ENCODE results near the gene INSYN2B. TPM values are rescaled to one million over a fixed set of nuclear protein-coding genes. Genes with fewer than 3 reads are reported as not detected.

Gene INSYN2B
- total and polyA plus RNA-seq, 2 donors (not counting 1 experiment from before 2014, with no cell fraction given) = not detected

- H3K4me3 Mint-ChIP-seq = no peak overlapping the region
Measured at GRCh38 chr5:169848271-169848670, 132.0 kb downstream of the INSYN2B start.

GRCh38 chr5:169847519-169847918 is 132.8 kb downstream of the INSYN2B start:
- no peak overlapping the region for H3K27ac Mint-ChIP-seq
- Histone ChIP-seq H3K27me3 (replicated peaks in 1 of 4; ENCODE audit: control extremely low read depth in 1 of 4, control insufficient read depth in 3 of 4, insufficient read depth in 4 of 4, low read length in 3 of 4) (no peaks in the 10 kb centered on the region), H3K4me3 (ENCODE audit: control extremely low read depth in 1 of 5, extremely low read depth in 1 of 5, insufficient read depth in 1 of 5, low read depth in 2 of 5, low read length in 4 of 5) (no peak overlapping the region), H3K27ac (ENCODE audit: low read length in 2 of 2) (no peak overlapping the region), H3K79me2 (ENCODE audit: control insufficient read depth, insufficient read depth, low read length) (peaks cover 15% of the 10 kb centered on the region), H3K9ac (ENCODE audit: low read length) (no peak overlapping the region), H2AFZ (ENCODE audit: insufficient read depth, low read depth, low read length, poor library complexity, severe bottlenecking) (no peak overlapping the region), H3K4me2 (replicated peaks; ENCODE audit: low read depth, low read length, poor library complexity, severe bottlenecking) (no peak overlapping the region), H3K9me3 (ENCODE audit: control extremely low read depth in 1 of 3, control insufficient read depth in 2 of 3, insufficient read depth in 1 of 3, low read length in 2 of 3) (peaks cover 1 to 17% (median 12%) of the 10 kb centered on the region in 3 donors), H3K36me3 (replicated peaks in 1 of 2; ENCODE audit: control extremely low read depth in 1 of 2, control insufficient read depth in 1 of 2, extremely low read depth in 1 of 2, insufficient read depth in 2 of 2, low read length in 1 of 2) (peaks cover 15 to 58% of the 10 kb centered on the region in 2 experiments), H4K20me1 (ENCODE audit: control insufficient read depth, insufficient read depth, low read length, poor library complexity, severe bottlenecking) (peaks cover 8% of the 10 kb centered on the region), H3K4me1 (ENCODE audit: control insufficient read depth in 2 of 2, insufficient read depth in 2 of 2, low read length in 2 of 2) (no peaks in the 10 kb centered on the region)
- no CpG with 5 or more reads among the region's 1 CpG for WGBS (ENCODE audit: insufficient coverage)
- CTCF ChIA-PET = interaction anchor here (0.6 kb wide), 1 partner anchor 394 kb away, joined by 3 read pairs; no protein-coding TSS in a partner anchor
- no peak overlapping the region for H3K4me3 Mint-ChIP-seq
- H3K27me3 Mint-ChIP-seq = no peaks in the 10 kb centered on the region
- TF ChIP-seq EZH2 (IDR thresholded peaks at IDR 0.05; ENCODE audit: borderline replicate concordance, insufficient read depth, low read depth, low read length, poor library complexity, severe bottlenecking) = no peak
- TF ChIP-seq CTCF (IDR thresholded peaks at IDR 0.05) = no peak
- peaks cover 8% of the 10 kb centered on the region for H3K9me3 Mint-ChIP-seq (ENCODE audit: insufficient read depth)
- ATAC-seq (ENCODE audit: low read depth) (no peak), DNase-seq (no peak)
- POLR2A ChIA-PET = no interaction called here
- intact Hi-C loops (cut with micrococcal nuclease) = no loop called here
- H3K4me1 Mint-ChIP-seq = no peaks in the 10 kb centered on the region

More at GRCh38 chr5:169848271-169848670, 132.0 kb downstream of the INSYN2B start:
- no peak overlapping the region for H3K9ac ChIP-seq (ENCODE audit: low read length)
- Mint-ChIP-seq H3K27me3 (no peaks in the 10 kb centered on the region), H3K27ac (no peak overlapping the region), H3K4me1 (no peaks in the 10 kb centered on the region), H3K9me3 (ENCODE audit: insufficient read depth) (peaks cover 10% of the 10 kb centered on the region)
- ChIA-PET POLR2A (no interaction called here), CTCF (no interaction called here)
- no peak overlapping the region for H3K4me2 ChIP-seq (replicated peaks; ENCODE audit: low read depth, low read length, poor library complexity, severe bottlenecking)
- H3K79me2 ChIP-seq (ENCODE audit: control insufficient read depth, insufficient read depth, low read length) = peaks cover 11% of the 10 kb centered on the region
- DNase-seq = no peak
- no peak overlapping the region for H2AFZ ChIP-seq (ENCODE audit: insufficient read depth, low read depth, low read length, poor library complexity, severe bottlenecking)
- H3K27ac ChIP-seq (ENCODE audit: low read length in 2 of 2) = no peak overlapping the region
- TF ChIP-seq CTCF (IDR thresholded peaks at IDR 0.05) (no peak), EZH2 (IDR thresholded peaks at IDR 0.05; ENCODE audit: borderline replicate concordance, insufficient read depth, low read depth, low read length, poor library complexity, severe bottlenecking) (no peak)
- H3K4me1 ChIP-seq (ENCODE audit: control insufficient read depth in 2 of 2, insufficient read depth in 2 of 2, low read length in 2 of 2) = no peaks in the 10 kb centered on the region
- H4K20me1 ChIP-seq (ENCODE audit: control insufficient read depth, insufficient read depth, low read length, poor library complexity, severe bottlenecking) = peaks cover 8% of the 10 kb centered on the region
- ATAC-seq (ENCODE audit: low read depth) = no peak
- no peak overlapping the region for H3K4me3 ChIP-seq (ENCODE audit: control extremely low read depth in 1 of 5, extremely low read depth in 1 of 5, insufficient read depth in 1 of 5, low read depth in 2 of 5, low read length in 4 of 5)
- intact Hi-C loops (cut with micrococcal nuclease) = no loop called here
- 78% methylated on average over 3 of the region's 3 CpGs for WGBS (ENCODE audit: insufficient coverage)
- H3K9me3 ChIP-seq (ENCODE audit: control extremely low read depth in 1 of 3, control insufficient read depth in 2 of 3, insufficient read depth in 1 of 3, low read length in 2 of 3) = peaks cover 1 to 18% (median 12%) of the 10 kb centered on the region in 3 donors
- H3K27me3 ChIP-seq (replicated peaks in 1 of 4; ENCODE audit: control extremely low read depth in 1 of 4, control insufficient read depth in 3 of 4, insufficient read depth in 4 of 4, low read length in 3 of 4) = no peaks in the 10 kb centered on the region
- H3K36me3 ChIP-seq (replicated peaks in 1 of 2; ENCODE audit: control extremely low read depth in 1 of 2, control insufficient read depth in 1 of 2, extremely low read depth in 1 of 2, insufficient read depth in 2 of 2, low read length in 1 of 2) = peaks cover 11 to 61% of the 10 kb centered on the region in 2 experiments

All from B cell (primary cell).